ENCODE measurements around the gene DLG2.

DNA sequence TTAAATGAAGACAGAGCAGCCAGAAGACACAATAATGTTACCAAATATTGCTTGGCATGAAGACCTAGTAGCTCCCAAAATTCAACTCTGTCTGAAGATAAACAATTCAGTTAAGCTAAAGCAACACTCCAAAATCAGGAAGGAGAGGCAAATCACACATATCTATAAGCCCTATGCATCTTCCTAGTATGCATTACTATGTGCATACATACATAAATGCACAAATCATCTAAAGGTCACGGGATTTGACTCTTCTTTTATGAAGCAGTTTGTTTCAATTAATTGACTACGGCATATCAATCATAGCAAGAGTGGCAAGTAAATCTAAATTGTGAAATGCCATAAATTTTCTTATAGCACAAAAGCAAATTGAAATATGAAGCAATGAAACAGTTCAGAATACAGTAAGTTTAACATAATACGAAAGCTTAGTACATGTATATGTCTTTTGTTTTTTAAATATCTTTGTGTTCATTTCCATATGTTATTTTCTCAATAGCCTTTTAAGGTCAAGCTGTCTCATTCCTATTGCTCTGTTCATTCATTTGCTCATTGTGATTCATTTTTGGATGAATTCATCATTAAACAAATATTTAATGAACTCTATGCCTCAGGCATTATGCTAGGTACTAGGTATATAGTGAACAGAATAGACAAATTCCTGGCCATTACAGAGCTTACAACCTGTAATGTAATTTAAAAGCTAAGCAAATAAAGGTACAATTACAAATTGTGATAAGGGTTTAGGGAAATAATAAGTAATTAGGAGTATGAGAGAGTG lies 540.5 kb downstream of the DLG2 start:
- TF ChIP-seq, protein P1, sequence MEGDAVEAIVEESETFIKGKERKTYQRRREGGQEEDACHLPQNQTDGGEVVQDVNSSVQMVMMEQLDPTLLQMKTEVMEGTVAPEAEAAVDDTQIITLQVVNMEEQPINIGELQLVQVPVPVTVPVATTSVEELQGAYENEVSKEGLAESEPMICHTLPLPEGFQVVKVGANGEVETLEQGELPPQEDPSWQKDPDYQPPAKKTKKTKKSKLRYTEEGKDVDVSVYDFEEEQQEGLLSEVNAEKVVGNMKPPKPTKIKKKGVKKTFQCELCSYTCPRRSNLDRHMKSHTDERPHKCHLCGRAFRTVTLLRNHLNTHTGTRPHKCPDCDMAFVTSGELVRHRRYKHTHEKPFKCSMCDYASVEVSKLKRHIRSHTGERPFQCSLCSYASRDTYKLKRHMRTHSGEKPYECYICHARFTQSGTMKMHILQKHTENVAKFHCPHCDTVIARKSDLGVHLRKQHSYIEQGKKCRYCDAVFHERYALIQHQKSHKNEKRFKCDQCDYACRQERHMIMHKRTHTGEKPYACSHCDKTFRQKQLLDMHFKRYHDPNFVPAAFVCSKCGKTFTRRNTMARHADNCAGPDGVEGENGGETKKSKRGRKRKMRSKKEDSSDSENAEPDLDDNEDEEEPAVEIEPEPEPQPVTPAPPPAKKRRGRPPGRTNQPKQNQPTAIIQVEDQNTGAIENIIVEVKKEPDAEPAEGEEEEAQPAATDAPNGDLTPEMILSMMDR (IDR thresholded peaks at IDR 0.05; ENCODE audit: low read depth, low read length, poor library complexity, severe bottlenecking), result no peak
- TF ChIP-seq EZH2phosphoT487 (IDR thresholded peaks at IDR 0.05; ENCODE audit: borderline replicate concordance, low read length), result no peak

Measured in DOHH2 (cell line).